CD4-positive, alpha-beta T cell (primary cell): ENCODE data around the gene FDCSP. TPM values are rescaled to one million over a fixed set of nuclear protein-coding genes. Genes with fewer than 3 reads are reported as not detected.

Source experiments
- ATAC-seq: fragments of 200-7000 bp; cut with Tn5 transposase; one replicate; pipeline ENCODE4 v1.10.0; 2022; ENCODE audit warnings: mild to moderate bottlenecking; ENCODE audit not compliant: poor library complexity
- CTCF ChIA-PET: fragments of 350-600 bp; sonication (Branson Sonifier 250); formaldehyde crosslinking; loops from one replicate; lab custom pipeline; 2021; ENCODE audit warnings: antibody characterized with exemption, inconsistent platforms; lab: Charles Lee
- POLR2A ChIA-PET: fragments of 350-600 bp; sonication (Branson Sonifier 250); formaldehyde crosslinking; loops from one replicate; lab custom pipeline; 2021; ENCODE audit warnings: antibody characterized with exemption, inconsistent platforms; lab: Charles Lee
- DNase-seq, 14 experiments: peaks; one replicate each; pipeline ENCODE4 v3.0.0-alpha.2; 2013 to 2020; ENCODE audit warnings: mixed read lengths in 2 of 14
- H3K27ac ChIP-seq, 2 donors: one replicate each; pipeline versions ENCODE4 v1.5.1 to v1.7.0; 2013; ENCODE audit warnings: low read length in 2 of 2, low read depth in 1 of 2, mild to moderate bottlenecking in 1 of 2
- H3K27me3 ChIP-seq, 2 experiments: 1 replicate in 1 of 2; 2 replicates in 1 of 2; pipeline versions ENCODE4 v1.6.1 to v1.7.0; 2013; ENCODE audit warnings: low read length in 2 of 2, control low read depth in 1 of 2, mild to moderate bottlenecking in 1 of 2, moderate library complexity in 1 of 2; ENCODE audit not compliant: insufficient read depth in 2 of 2, control insufficient read depth in 1 of 2
- H3K36me3 ChIP-seq: one replicate; pipeline ENCODE4 v1.6.1; 2013; ENCODE audit warnings: low read length, control low read depth; ENCODE audit not compliant: insufficient read depth
- H3K4me1 ChIP-seq: one replicate; pipeline ENCODE4 v1.6.1; 2013; ENCODE audit warnings: low read length, control low read depth; ENCODE audit not compliant: insufficient read depth
- H3K4me3 ChIP-seq: one replicate; pipeline ENCODE4 v1.5.1; 2013; ENCODE audit warnings: mild to moderate bottlenecking, low read length, moderate library complexity
- H3K9me3 ChIP-seq, 2 experiments: 1 replicate in 1 of 2; 2 replicates in 1 of 2; pipeline versions ENCODE4 v1.6.1 to v1.7.0; 2013; ENCODE audit warnings: low read length in 2 of 2, mild to moderate bottlenecking in 2 of 2, control low read depth in 1 of 2, moderate library complexity in 1 of 2; ENCODE audit not compliant: control insufficient read depth in 1 of 2, insufficient read depth in 1 of 2
- H3K27ac Mint-ChIP-seq: one replicate; pipeline ENCODE4 v1.8.0; 2020; ENCODE audit warnings: mixed read lengths
- H3K27me3 Mint-ChIP-seq: one replicate; pipeline ENCODE4 v1.8.0; 2021; ENCODE audit warnings: mixed read lengths
- H3K36me3 Mint-ChIP-seq: one replicate; pipeline ENCODE4 v1.8.0; 2021; ENCODE audit warnings: low read depth, mixed read lengths
- H3K4me1 Mint-ChIP-seq: one replicate; pipeline ENCODE4 v1.8.0; 2021; ENCODE audit warnings: low read depth, mixed read lengths
- H3K4me3 Mint-ChIP-seq: one replicate; pipeline ENCODE4 v1.8.0; 2020; ENCODE audit warnings: mild to moderate bottlenecking, mixed read lengths
- H3K9me3 Mint-ChIP-seq: one replicate; pipeline ENCODE4 v1.8.0; 2020; ENCODE audit warnings: mixed read lengths
- intact Hi-C, 2 experiments: fragments of 100-400 bp; cut with DNase I in 1 of 2; cut with micrococcal nuclease in 1 of 2; formaldehyde crosslinking; loops; one replicate each; pipeline versions ENCODE4 v1.15.1 to v1.9.0; 2023 to 2025; cut with DNase I, micrococcal nuclease
- total RNA-seq, 174 experiments: library from RNA in 2 of 174; stranded (reverse) in 2 of 174; gene quantifications; one replicate each; pipeline ENCODE4 v1.2.3 and lab custom pipeline; 2021 to 2026
- TF ChIP-seq, protein P1 (sequence below): fragments of 200-600 bp; IDR thresholded peaks from one replicate; pipeline ENCODE4 v1.8.0; 2022; ENCODE audit warnings: antibody characterized with exemption, mild to moderate bottlenecking

Gene FDCSP
- total RNA-seq, 2 experiments from 2014 or later: not detected

DNA sequence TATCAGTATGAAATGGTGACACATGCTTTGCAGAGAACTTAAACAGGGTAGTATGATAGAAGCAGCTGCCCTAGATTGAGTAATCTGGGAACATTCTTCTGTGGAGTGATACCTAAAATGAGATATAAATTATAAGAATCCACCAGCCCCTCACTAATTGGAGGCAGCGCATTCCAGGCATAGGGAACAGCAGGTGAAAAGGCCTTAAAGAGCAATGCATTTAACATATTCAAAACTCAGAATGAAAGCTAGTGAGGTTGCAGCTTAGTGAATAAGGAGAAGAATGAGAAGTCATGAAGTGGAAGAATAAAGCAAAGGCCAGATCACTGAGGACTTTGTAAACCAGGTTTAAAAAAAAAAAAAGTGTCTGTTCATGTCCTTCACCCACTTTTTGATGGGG is 35.3 kb upstream of the FDCSP start:
- no peaks in the 10 kb centered on the region for H3K4me1 Mint-ChIP-seq
- Histone ChIP-seq H3K27me3 (no peaks in the 10 kb centered on the region), H3K27ac (no peak overlapping the region), H3K4me3 (no peak overlapping the region), H3K9me3 (no peaks in the 10 kb centered on the region), H3K4me1 (no peaks in the 10 kb centered on the region), H3K36me3 (no peaks in the 10 kb centered on the region)
- ChIA-PET CTCF (no interaction called here), POLR2A (no interaction called here)
- no peak overlapping the region for H3K27ac Mint-ChIP-seq
- TF ChIP-seq, protein P1, sequence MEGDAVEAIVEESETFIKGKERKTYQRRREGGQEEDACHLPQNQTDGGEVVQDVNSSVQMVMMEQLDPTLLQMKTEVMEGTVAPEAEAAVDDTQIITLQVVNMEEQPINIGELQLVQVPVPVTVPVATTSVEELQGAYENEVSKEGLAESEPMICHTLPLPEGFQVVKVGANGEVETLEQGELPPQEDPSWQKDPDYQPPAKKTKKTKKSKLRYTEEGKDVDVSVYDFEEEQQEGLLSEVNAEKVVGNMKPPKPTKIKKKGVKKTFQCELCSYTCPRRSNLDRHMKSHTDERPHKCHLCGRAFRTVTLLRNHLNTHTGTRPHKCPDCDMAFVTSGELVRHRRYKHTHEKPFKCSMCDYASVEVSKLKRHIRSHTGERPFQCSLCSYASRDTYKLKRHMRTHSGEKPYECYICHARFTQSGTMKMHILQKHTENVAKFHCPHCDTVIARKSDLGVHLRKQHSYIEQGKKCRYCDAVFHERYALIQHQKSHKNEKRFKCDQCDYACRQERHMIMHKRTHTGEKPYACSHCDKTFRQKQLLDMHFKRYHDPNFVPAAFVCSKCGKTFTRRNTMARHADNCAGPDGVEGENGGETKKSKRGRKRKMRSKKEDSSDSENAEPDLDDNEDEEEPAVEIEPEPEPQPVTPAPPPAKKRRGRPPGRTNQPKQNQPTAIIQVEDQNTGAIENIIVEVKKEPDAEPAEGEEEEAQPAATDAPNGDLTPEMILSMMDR: no peak
- no peaks in the 10 kb centered on the region for H3K27me3 Mint-ChIP-seq
- ATAC-seq (no peak), DNase-seq (no peak)
- no peaks in the 10 kb centered on the region for H3K9me3 Mint-ChIP-seq
- H3K36me3 Mint-ChIP-seq: no peaks in the 10 kb centered on the region
- intact Hi-C loops: no loop called here
- no peak overlapping the region for H3K4me3 Mint-ChIP-seq

- DNase-seq (no peak), ATAC-seq (no peak)
- no peaks in the 10 kb centered on the region for H3K9me3 ChIP-seq
- no peaks in the 10 kb centered on the region for H3K36me3 Mint-ChIP-seq
- no peaks in the 10 kb centered on the region for H3K4me1 ChIP-seq
- TF ChIP-seq, protein P1: no peak
- H3K4me3 Mint-ChIP-seq: no peak overlapping the region
- ChIA-PET CTCF (no interaction called here), POLR2A (no interaction called here)
- intact Hi-C loops: no loop called here
- H3K27ac ChIP-seq: no peak overlapping the region
- H3K27me3 Mint-ChIP-seq: no peaks in the 10 kb centered on the region
- no peak overlapping the region for H3K27ac Mint-ChIP-seq
- H3K9me3 Mint-ChIP-seq: no peaks in the 10 kb centered on the region
- no peaks in the 10 kb centered on the region for H3K4me1 Mint-ChIP-seq
- H3K27me3 ChIP-seq: no peaks in the 10 kb centered on the region
- no peaks in the 10 kb centered on the region for H3K36me3 ChIP-seq
- no peak overlapping the region for H3K4me3 ChIP-seq
These were observed 34.3 kb upstream of the FDCSP start for GRCh38 chr4:70191647-70192046.

DNA sequence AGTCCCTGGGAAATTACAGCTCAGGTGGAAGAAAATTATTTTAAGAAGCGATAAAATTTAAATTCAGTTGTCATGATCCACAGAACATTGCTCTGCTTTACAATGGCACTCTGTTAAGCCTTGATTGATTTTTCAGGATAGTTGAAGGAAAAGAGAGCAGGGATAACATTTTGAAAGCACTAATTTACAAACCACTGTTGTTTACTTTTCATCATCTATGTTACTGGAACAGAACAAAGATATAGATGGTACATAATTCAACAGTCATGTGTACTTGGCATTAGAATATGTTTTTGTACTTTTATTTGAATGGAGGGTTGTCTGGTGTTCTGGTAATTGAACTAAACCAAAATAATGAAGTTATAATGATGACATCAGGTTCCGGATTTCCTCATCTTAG is 33.0 kb upstream of the FDCSP start:
- Histone ChIP-seq H3K9me3 (no peaks in the 10 kb centered on the region), H3K36me3 (no peaks in the 10 kb centered on the region), H3K27me3 (no peaks in the 10 kb centered on the region), H3K27ac (no peak overlapping the region), H3K4me1 (no peaks in the 10 kb centered on the region), H3K4me3 (no peak overlapping the region)
- no peaks in the 10 kb centered on the region for H3K9me3 Mint-ChIP-seq
- ATAC-seq (no peak), DNase-seq (no peak)
- ChIA-PET CTCF (no interaction called here), POLR2A (no interaction called here)
- H3K27ac Mint-ChIP-seq: no peak overlapping the region
- intact Hi-C loops: no loop called here
- no peak overlapping the region for H3K4me3 Mint-ChIP-seq
- no peaks in the 10 kb centered on the region for H3K27me3 Mint-ChIP-seq
- H3K36me3 Mint-ChIP-seq: no peaks in the 10 kb centered on the region
- H3K4me1 Mint-ChIP-seq: no peaks in the 10 kb centered on the region
- TF ChIP-seq, protein P1: no peak
